ENCODE measurements around the gene CD276.
"Not testable (repeated sequence)": the region's sequence is repeated elsewhere in the genome, so short reads cannot be mapped to it uniquely, and the experiment has no call there.

GRCh38 chr15:73703601-73704000 lies 19.4 kb downstream of the CD276 start:
- not testable (repeated sequence) for TF ChIP-seq POLR2AphosphoS5 (IDR thresholded peaks at IDR 0.05; ENCODE audit: low read depth, low read length); CTCF (IDR thresholded peaks at IDR 0.05 in 2 of 3, conservative IDR thresholded peaks at IDR 0.05 in 1 of 3; ENCODE audit: borderline replicate concordance in 1 of 3, insufficient read depth in 1 of 3, low read depth in 2 of 3, low read length in 2 of 3); RAD21 (IDR thresholded peaks at IDR 0.05; ENCODE audit: low read depth); EZH2 (IDR thresholded peaks at IDR 0.05); ELF1 (IDR thresholded peaks at IDR 0.05; ENCODE audit: borderline replicate concordance, low read depth); TCF7L2 (IDR thresholded peaks at IDR 0.05; ENCODE audit: borderline replicate concordance, extremely low read depth, insufficient read depth, insufficient read length); ZNF274 (IDR thresholded peaks at IDR 0.05; ENCODE audit: low read depth, low read length)

All from HCT116 (cell line).